MM.1S (cell line): Measurements from ENCODE around the gene WDR90.
"Not testable (repeated sequence)": the region's sequence is repeated elsewhere in the genome, so short reads cannot be mapped to it uniquely, and the experiment has no call there.

Experiments
- DNase-seq: peaks from one replicate; pipeline ENCODE4 v3.0.0-alpha.2; 2015
- H2AFZ ChIP-seq: fragments of 300-600 bp; sonication (generic); 2 replicates; pipeline ENCODE4 v1.6.0; 2016; ENCODE audit warnings: antibody characterized with exemption, low read length
- H3F3A ChIP-seq: fragments of 300-600 bp; sonication (generic); 2 replicates; pipeline ENCODE4 v1.6.1; 2016; ENCODE audit warnings: mild to moderate bottlenecking, antibody characterized with exemption, low read length, moderate library complexity, mixed read lengths; ENCODE audit not compliant: insufficient read depth
- H3K27ac ChIP-seq: fragments of 300-600 bp; sonication (generic); 2 replicates; pipeline ENCODE4 v1.5.1; 2016; ENCODE audit warnings: mild to moderate bottlenecking, low read length
- H3K27me3 ChIP-seq: fragments of 300-600 bp; sonication (generic); replicated peaks from 2 replicates; pipeline ENCODE4 v1.6.0; 2016; ENCODE audit warnings: low read length; ENCODE audit not compliant: insufficient read depth
- H3K36me3 ChIP-seq: fragments of 300-600 bp; sonication (generic); replicated peaks from 2 replicates; pipeline ENCODE4 v1.6.1; 2016; ENCODE audit warnings: mild to moderate bottlenecking, low read length, mixed read lengths; ENCODE audit not compliant: insufficient read depth
- H3K4me1 ChIP-seq: fragments of 300-600 bp; sonication (generic); 2 replicates; pipeline ENCODE4 v1.6.1; 2016; ENCODE audit warnings: low read length, mixed read lengths
- H3K4me2 ChIP-seq: fragments of 300-600 bp; sonication (generic); 2 replicates; pipeline ENCODE4 v1.6.0; 2016; ENCODE audit warnings: low read depth, low read length
- H3K4me3 ChIP-seq: fragments of 300-600 bp; sonication (generic); 2 replicates; pipeline ENCODE4 v1.5.1; 2016; ENCODE audit warnings: low read length, mixed read lengths
- H3K79me2 ChIP-seq: fragments of 300-600 bp; sonication (generic); 2 replicates; pipeline ENCODE4 v1.6.1; 2016; ENCODE audit warnings: mixed run types, low read length, mixed read lengths
- H3K9ac ChIP-seq: fragments of 300-600 bp; sonication (generic); 2 replicates; pipeline ENCODE4 v1.6.1; 2016; ENCODE audit warnings: low read length, mixed read lengths
- H3K9me2 ChIP-seq: fragments of 300-600 bp; sonication (generic); replicated peaks from 2 replicates; pipeline ENCODE4 v1.6.1; 2016; ENCODE audit warnings: mild to moderate bottlenecking, low read length, mixed read lengths; ENCODE audit not compliant: insufficient read depth
- H3K9me3 ChIP-seq: fragments of 300-600 bp; sonication (generic); replicated peaks from 2 replicates; pipeline ENCODE4 v1.6.1; 2016; ENCODE audit warnings: mild to moderate bottlenecking, low read length, mixed read lengths; ENCODE audit not compliant: insufficient read depth
- H4K20me1 ChIP-seq: fragments of 300-600 bp; sonication (generic); 2 replicates; pipeline ENCODE4 v1.6.1; 2016; ENCODE audit warnings: mild to moderate bottlenecking, low read length, moderate library complexity, mixed read lengths; ENCODE audit not compliant: insufficient read depth
- CTCF ChIP-seq: fragments of 300-600 bp; sonication (generic); IDR thresholded peaks from 2 replicates; pipeline ENCODE4 v1.5.1; 2016; ENCODE audit warnings: antibody characterized with exemption, low read length, mixed read lengths
- EZH2 ChIP-seq: fragments of 300-600 bp; sonication (generic); optimal IDR thresholded peaks from 2 replicates; pipeline ENCODE3; 2017; ENCODE audit warnings: low read depth, mild to moderate bottlenecking, antibody characterized with exemption, low read length, mixed read lengths
- EZH2phosphoT487 ChIP-seq: fragments of 300-600 bp; sonication (generic); IDR thresholded peaks from 2 replicates; pipeline ENCODE4 v1.6.1; 2018; ENCODE audit warnings: antibody characterized with exemption, low read length

The WDR90 gene

DNA sequence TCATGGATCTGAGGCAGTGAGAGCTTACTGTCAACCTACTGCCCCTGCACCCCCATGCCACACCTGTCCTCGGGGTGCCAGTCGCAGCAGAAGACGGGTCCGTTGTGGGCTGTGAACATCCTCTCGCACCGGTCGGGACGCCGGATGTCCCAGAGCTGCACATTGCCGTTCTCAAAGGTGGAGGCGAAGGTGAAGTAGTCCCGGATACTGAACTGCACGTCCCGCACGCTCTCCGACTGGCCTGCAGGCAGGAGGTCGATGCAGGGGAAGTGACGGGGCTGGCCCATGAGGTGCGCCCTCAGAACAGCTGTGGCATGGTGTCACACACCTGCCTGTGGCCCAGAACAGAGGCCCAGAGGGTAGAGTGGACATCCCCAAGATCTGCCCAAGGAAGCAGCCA is 38.3 kb downstream of the WDR90 start:
- Histone ChIP-seq H3K9me2 (no peaks in the 10 kb centered on the region), H3K9me3 (no peaks in the 10 kb centered on the region), H2AFZ (no peak overlapping the region), H3K79me2 (peaks cover 27% of the 10 kb centered on the region), H3K4me3 (no peak overlapping the region), H3K27ac (no peak overlapping the region), H3K9ac (no peak overlapping the region), H4K20me1 (no peaks in the 10 kb centered on the region), H3K4me2 (no peak overlapping the region), H3K36me3 (no peaks in the 10 kb centered on the region), H3K27me3 (peaks cover 17% of the 10 kb centered on the region), H3F3A (no peaks in the 10 kb centered on the region), H3K4me1 (peaks cover 5% of the 10 kb centered on the region)
- no peak for TF ChIP-seq CTCF
- TF ChIP-seq EZH2phosphoT487: no peak
- no peak for TF ChIP-seq EZH2
- DNase-seq: no peak

DNA sequence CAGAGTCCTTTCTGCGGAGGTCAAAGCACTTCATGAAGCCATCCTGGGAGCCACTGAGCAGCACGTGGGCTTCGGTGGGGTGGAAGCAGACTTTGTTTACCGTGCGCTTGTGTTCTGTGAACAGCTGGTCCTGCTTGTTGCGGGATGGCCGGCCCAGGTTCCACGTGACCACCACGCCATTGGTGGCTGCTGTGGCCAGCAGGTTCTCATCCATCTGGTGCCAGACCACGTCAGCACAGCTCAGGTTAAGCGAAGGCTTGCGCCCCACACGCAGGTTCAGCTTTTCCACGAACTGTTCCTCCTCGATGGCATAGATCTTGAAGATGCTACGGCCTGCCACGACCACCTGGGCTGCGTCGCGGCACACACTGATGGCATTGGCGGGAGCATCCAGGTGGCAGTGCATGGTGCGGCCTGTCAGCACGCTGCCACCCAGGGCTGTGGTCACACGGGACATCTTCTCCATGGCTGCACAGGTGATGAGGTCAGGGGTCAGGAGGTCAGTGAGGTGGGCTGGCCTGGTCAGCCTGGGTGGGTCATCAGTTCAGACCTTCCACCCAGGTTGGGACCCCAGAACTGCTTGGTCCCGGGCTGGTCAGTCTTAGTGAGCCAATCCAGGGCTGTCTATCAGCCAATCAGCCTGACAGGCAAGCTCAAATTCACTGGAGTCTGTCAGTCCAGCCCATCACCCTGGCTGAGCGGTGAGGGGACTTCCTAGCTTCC is 40.2 kb downstream of the WDR90 start:
- TF ChIP-seq CTCF (no peak), EZH2 (no peak), EZH2phosphoT487 (no peak)
- H3K9ac ChIP-seq: peak overlapping the region; percentile 88
- no peaks in the 10 kb centered on the region for H3F3A ChIP-seq
- H3K9me2 ChIP-seq: no peaks in the 10 kb centered on the region
- H3K4me1 ChIP-seq: peaks cover 5% of the 10 kb centered on the region
- peak overlapping the region; percentile 96 for H3K4me2 ChIP-seq
- peaks cover 32% of the 10 kb centered on the region for H3K27me3 ChIP-seq
- no peaks in the 10 kb centered on the region for H4K20me1 ChIP-seq
- peaks cover 14% of the 10 kb centered on the region for H3K79me2 ChIP-seq
- peak overlapping the region; percentile 70 for H2AFZ ChIP-seq
- H3K27ac ChIP-seq: peak overlapping the region; percentile 22; the same call in 1 of the 2 replicates
- H3K9me3 ChIP-seq: no peaks in the 10 kb centered on the region
- DNase-seq: no peak
- no peaks in the 10 kb centered on the region for H3K36me3 ChIP-seq
- H3K4me3 ChIP-seq: peak overlapping the region; percentile 95

- H3K9ac ChIP-seq, H3K27ac ChIP-seq, H3K36me3 ChIP-seq, H2AFZ ChIP-seq, H3K9me2 ChIP-seq, H4K20me1 ChIP-seq, H3K9me3 ChIP-seq, DNase-seq, H3F3A ChIP-seq, H3K4me1 ChIP-seq, H3K4me3 ChIP-seq, H3K4me2 ChIP-seq: not testable (repeated sequence)
- peaks cover 48% of the 10 kb centered on the region for H3K27me3 ChIP-seq
- peaks cover 14% of the 10 kb centered on the region for H3K79me2 ChIP-seq
Measured at GRCh38 chr16:691242-691641, 42.1 kb downstream of the WDR90 start.

GRCh38 chr16:692356-693108 is 43.4 kb downstream of the WDR90 start:
- Histone ChIP-seq H3K27ac (no peak overlapping the region), H3F3A (no peaks in the 10 kb centered on the region), H3K4me1 (peaks cover 5% of the 10 kb centered on the region), H4K20me1 (no peaks in the 10 kb centered on the region), H3K9me3 (no peaks in the 10 kb centered on the region), H3K4me3 (no peak overlapping the region), H3K9me2 (no peaks in the 10 kb centered on the region), H3K79me2 (peaks cover 14% of the 10 kb centered on the region), H3K36me3 (no peaks in the 10 kb centered on the region), H3K4me2 (no peak overlapping the region), H3K9ac (no peak overlapping the region), H3K27me3 (peaks cover 54% of the 10 kb centered on the region), H2AFZ (no peak overlapping the region)
- no peak for DNase-seq
- TF ChIP-seq CTCF (no peak), EZH2phosphoT487 (no peak), EZH2 (no peak)
